K562 (cell line): Measurements from ENCODE around the gene C12orf43. TPM values are rescaled to one million over a fixed set of nuclear protein-coding genes. Genes with fewer than 3 reads are reported as not detected.

Experiments used
- ATAC-seq: fragments of 200-7000 bp; cut with Tn5 transposase; 3 replicates; pipeline ENCODE4 v1.9.1; 2020; ENCODE audit warnings: moderate library complexity
- BruUV-seq: library from RNA; stranded (reverse); fragments of 400-500 nt; replicated peaks from 2 replicates; lab custom pipeline; 2021; lab: Mats Ljungman, UMichigan
- CTCF ChIA-PET: fragments of 300-600 bp; formaldehyde crosslinking; extraction: SDS; loops from one replicate; lab custom pipeline; 2021; ENCODE audit warnings: low intra/inter-chr PET ratio; lab: Yijun Ruan, JAX
- POLR2A ChIA-PET: fragments of 300-600, 350-650 bp; sonication (Branson Sonifier 250); formaldehyde crosslinking; extraction: SDS; loops from one replicate; lab custom pipeline; 2021; ENCODE audit warnings: antibody characterized with exemption, inconsistent platforms; lab: Yijun Ruan, JAX
- DNase-seq, 4 experiments: peaks; one replicate each; pipeline versions ENCODE4 v3.0.0 to v3.0.0-alpha.2; 2011 to 2018; ENCODE audit warnings: low spot score in 3 of 4, mixed read lengths in 3 of 4; ENCODE audit errors: extremely low read depth in 1 of 4
- FAIRE-seq: peaks from 2 replicates; lab custom pipeline; 2011; peaks lifted over from hg19 to GRCh38; lab: Jason Lieb, UNC
- H2AFZ ChIP-seq: 2 replicates; pipeline ENCODE4 v1.6.0; 2011; ENCODE audit warnings: low read depth, low read length, control low read depth, inconsistent platforms
- H3K27ac ChIP-seq: fragments of 200-600 bp; 3 replicates; pipeline ENCODE4 v1.8.0; 2011; ENCODE audit warnings: low read depth, mild to moderate bottlenecking, control low read depth, inconsistent platforms, low read length, moderate library complexity, mixed read lengths; ENCODE audit errors: extremely low read depth
- H3K27me3 ChIP-seq, 2 experiments: fragments of 300-600 bp in 1 of 2; 2 replicates in 1 of 2; 3 replicates in 1 of 2; pipeline versions ENCODE4 v1.6.0 to v1.8.0; 2011; ENCODE audit warnings: inconsistent platforms in 2 of 2, low read length in 2 of 2, mild to moderate bottlenecking in 1 of 2, mixed read lengths in 1 of 2, moderate library complexity in 1 of 2; ENCODE audit not compliant: control insufficient read depth in 2 of 2, insufficient read depth in 2 of 2
- H3K36me3 ChIP-seq: fragments of 300-600 bp; 3 replicates; pipeline ENCODE4 v1.8.0; 2011; ENCODE audit warnings: mild to moderate bottlenecking, low read length, inconsistent platforms; ENCODE audit not compliant: control insufficient read depth, insufficient read depth
- H3K4me1 ChIP-seq, 2 experiments: fragments of 200-600 bp in 1 of 2; replicated peaks in 1 of 2; 2 replicates in 1 of 2; 3 replicates in 1 of 2; pipeline versions ENCODE4 v1.5.1 to v1.8.0; 2011; ENCODE audit warnings: inconsistent platforms in 2 of 2, low read length in 2 of 2, mild to moderate bottlenecking in 1 of 2, mixed read lengths in 1 of 2, moderate library complexity in 1 of 2; ENCODE audit not compliant: control insufficient read depth in 2 of 2, insufficient read depth in 2 of 2
- H3K4me2 ChIP-seq: 2 replicates; pipeline ENCODE4 v1.6.1; 2011; ENCODE audit warnings: low read length, control low read depth, inconsistent platforms, mixed read lengths; ENCODE audit not compliant: insufficient read depth
- H3K4me3 ChIP-seq: fragments of 200-600 bp; sonication (generic), shearing (Covaris generic); 2 replicates; pipeline ENCODE4 v1.5.1; 2016; ENCODE audit warnings: control low read depth, inconsistent platforms
- H3K79me2 ChIP-seq: fragments of 200-600 bp; 3 replicates; pipeline ENCODE4 v1.8.0; 2011; ENCODE audit warnings: low read length, inconsistent platforms; ENCODE audit not compliant: control insufficient read depth, insufficient read depth
- H3K9ac ChIP-seq, 2 experiments: 2 replicates each; pipeline versions ENCODE4 v1.6.0 to v1.6.1; 2011; ENCODE audit warnings: low read depth in 2 of 2, low read length in 2 of 2, control low read depth in 1 of 2, inconsistent platforms in 1 of 2, mild to moderate bottlenecking in 1 of 2, mixed read lengths in 1 of 2; ENCODE audit not compliant: insufficient read depth in 1 of 2
- H3K9me1 ChIP-seq: one replicate; pipeline ENCODE4 v1.6.0; 2011; ENCODE audit warnings: inconsistent platforms, mild to moderate bottlenecking, low read length, moderate library complexity; ENCODE audit not compliant: control insufficient read depth, insufficient read depth
- H3K9me3 ChIP-seq: replicated peaks from 2 replicates; pipeline ENCODE4 v1.5.1; 2011; ENCODE audit warnings: low read depth, low read length, inconsistent platforms; ENCODE audit not compliant: control insufficient read depth, insufficient read depth
- H4K20me1 ChIP-seq: replicated peaks from 2 replicates; pipeline ENCODE4 v1.6.1; 2011; ENCODE audit warnings: low read length, inconsistent platforms, mixed read lengths; ENCODE audit not compliant: control insufficient read depth, insufficient read depth
- E2F4 ChIP-seq: sonication (generic); formaldehyde crosslinking; IDR thresholded peaks from 2 replicates; pipeline ENCODE4 v1.8.0; 2022; ENCODE audit warnings: mild to moderate bottlenecking, low read depth, missing genetic modification reagents
- FUS ChIP-seq: fragments of 200-400 bp; formaldehyde crosslinking; optimal IDR thresholded peaks from 2 replicates; pipeline ENCODE3; 2017; ENCODE audit warnings: low read depth, low read length
- HMBOX1 ChIP-seq: sonication (generic); IDR thresholded peaks from 2 replicates; pipeline ENCODE4 v1.6.1; 2016
- JUND ChIP-seq, 2 experiments: IDR thresholded peaks; 2 replicates in 1 of 2; 3 replicates in 1 of 2; pipeline ENCODE4 v1.6.1; 2011; ENCODE audit warnings: borderline replicate concordance in 2 of 2, low read depth in 2 of 2, low read length in 2 of 2, improper control_type of control experiment in 1 of 2, missing biosample characterization in 1 of 2, missing genetic modification characterization in 1 of 2, missing genetic modification reagents in 1 of 2
- SMARCB1 ChIP-seq: IDR thresholded peaks from 2 replicates; pipeline ENCODE4 v1.6.1; 2011; ENCODE audit warnings: improper control_type of control experiment, low read depth; ENCODE audit not compliant: insufficient read length
- ZNF12 ChIP-seq: sonication (generic); formaldehyde crosslinking; IDR thresholded peaks from 2 replicates; pipeline ENCODE4 v1.4.0; 2020; ENCODE audit warnings: mild to moderate bottlenecking, missing genetic modification reagents
- ZNF384 ChIP-seq: IDR thresholded peaks from 2 replicates; pipeline ENCODE4 v1.6.1; 2012; ENCODE audit warnings: low read depth, low read length, improper control_type of control experiment
- ZNF551 ChIP-seq: fragments of 250-450 bp; sonication (Bioruptor Pico); IDR thresholded peaks from 2 replicates; pipeline ENCODE4 v1.5.0; 2021; ENCODE audit warnings: mild to moderate bottlenecking, moderate library complexity
- WGBS: fragments of 100-300 bp; shearing (Covaris generic); methylation state at CpG from one replicate; pipeline ENCODE4 v1.1.6; 2016; ENCODE audit warnings: low coverage, mixed read lengths; ENCODE audit not compliant: insufficient coverage; ENCODE audit errors: missing lambda C conversion rate; 5-methylcytosine and 5-hydroxymethylcytosine counted together
- in situ Hi-C: fragments of 300-500 bp; cut with MboI; formaldehyde crosslinking; loops from 4 replicates; pipeline ENCODE4 v1.15.0; 2018; ENCODE audit warnings: inconsistent platforms, mixed read lengths
- intact Hi-C: fragments of 100-400 bp; cut with micrococcal nuclease; formaldehyde crosslinking; loops from 2 replicates; pipeline ENCODE4 v1.14.2; 2022
- polyA plus RNA-seq, 8 experiments: library from polyadenylated mRNA; depleted of rRNA in 4 of 8; stranded (reverse) in 5 of 8; unstranded in 3 of 8; fragments of >200 nt; fragmentation: Nextera tagmentation in 2 of 8; fragmentation: Illumina TruSeq in 1 of 8; extraction: Ambion mirVana in 2 of 8; extraction: Trizol in 1 of 8; gene quantifications; 2 replicates each; pipeline versions ENCODE4 v1.2.1 to v1.2.3, GENCODE V29; 2011 to 2014; ENCODE audit warnings: inconsistent platforms in 1 of 8, missing spikeins in 1 of 8
- total RNA-seq, 7 experiments: library from RNA; depleted of rRNA in 6 of 7; stranded (reverse); fragments of >200 nt in 6 of 7; fragmentation: Illumina TruSeq in 2 of 7; extraction: Trizol in 2 of 7; gene quantifications; 2 replicates each; pipeline versions ENCODE4 v1.2.1 to v1.2.3, GENCODE V29; 2011 to 2021; ENCODE audit warnings: low replicate concordance in 1 of 7
- TF ChIP-seq, protein P1 (sequence below), 3 experiments: fragments of 200-800 bp in 1 of 3; sonication (Bioruptor generic) in 1 of 3; sonication (generic) in 1 of 3; formaldehyde crosslinking in 1 of 3; IDR thresholded peaks; 2 replicates each; pipeline versions ENCODE4 v1.6.1 to v1.8.0; 2016 to 2022; ENCODE audit warnings: mild to moderate bottlenecking in 2 of 3, missing compliant biosample characterization in 2 of 3, missing genetic modification characterization in 2 of 3, missing genetic modification reagents in 1 of 3
- TF ChIP-seq, protein P2 (sequence below): IDR thresholded peaks from 2 replicates; pipeline ENCODE4 v1.6.1; 2011; ENCODE audit not compliant: insufficient read length; ENCODE audit errors: extremely low read depth
- TF ChIP-seq, protein P3 (sequence below): fragments of 450-650 bp; formaldehyde crosslinking; IDR thresholded peaks from 2 replicates; pipeline ENCODE4 v1.4.0; 2020; ENCODE audit warnings: mild to moderate bottlenecking, moderate library complexity

Gene C12orf43
- total and polyA plus RNA-seq, 9 of the 15 experiments (the other 6 are each of a cell fraction or from before 2014, with no cell fraction given): 4.3 to 22.2 (median 16.8) TPM

GRCh38 chr12:120971299-120972180, 44.7 kb downstream of the C12orf43 start:
- Histone ChIP-seq H3K79me2 (no peaks in the 10 kb centered on the region), H3K4me3 (no peak overlapping the region), H4K20me1 (no peaks in the 10 kb centered on the region), H2AFZ (peak overlapping the region; percentile 80), H3K9me1 (no peaks in the 10 kb centered on the region), H3K4me1 (peaks cover 0 to 2% of the 10 kb centered on the region in 2 experiments; a peak in 1 of 5 replicates), H3K27ac (no peak overlapping the region), H3K36me3 (no peaks in the 10 kb centered on the region), H3K4me2 (peak overlapping the region; percentile 30), H3K9ac (no peak overlapping the region), H3K9me3 (no peaks in the 10 kb centered on the region), H3K27me3 (no peaks in the 10 kb centered on the region)
- no TSS peak for BruUV-seq
- FAIRE-seq: peak; percentile 92
- 22% methylated on average over 13 of the region's 13 CpGs for WGBS
- in situ Hi-C loops (no loop called here), intact Hi-C loops (loop anchor here (1.0 to 5.0 kb wide), 5 partner anchors 67 to 388 kb away; partner anchors contain the start of gene SPPL3)
- ATAC-seq: peak; percentile 92
- peak; percentile 43 to 72 (median 59) for DNase-seq
- CTCF ChIA-PET: interaction anchor here (0.6 to 1.7 kb wide), 8 partner anchors 112 to 802 kb away, joined by 3 to 12 read pairs (median 4); no protein-coding TSS in a partner anchor
- POLR2A ChIA-PET: interaction anchor here (0.6 to 0.9 kb wide), 5 partner anchors 9 to 323 kb away, joined by 3 read pairs; no protein-coding TSS in a partner anchor
- TF ChIP-seq, protein P1, sequence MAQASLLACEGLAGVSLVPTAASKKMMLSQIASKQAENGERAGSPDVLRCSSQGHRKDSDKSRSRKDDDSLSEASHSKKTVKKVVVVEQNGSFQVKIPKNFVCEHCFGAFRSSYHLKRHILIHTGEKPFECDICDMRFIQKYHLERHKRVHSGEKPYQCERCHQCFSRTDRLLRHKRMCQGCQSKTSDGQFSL (CRISPR knock-in tag; IDR thresholded peaks at IDR 0.05): no peak
- TF ChIP-seq, protein P1 (tag; IDR thresholded peaks at IDR 0.05): no peak
- TF ChIP-seq, protein P2, sequence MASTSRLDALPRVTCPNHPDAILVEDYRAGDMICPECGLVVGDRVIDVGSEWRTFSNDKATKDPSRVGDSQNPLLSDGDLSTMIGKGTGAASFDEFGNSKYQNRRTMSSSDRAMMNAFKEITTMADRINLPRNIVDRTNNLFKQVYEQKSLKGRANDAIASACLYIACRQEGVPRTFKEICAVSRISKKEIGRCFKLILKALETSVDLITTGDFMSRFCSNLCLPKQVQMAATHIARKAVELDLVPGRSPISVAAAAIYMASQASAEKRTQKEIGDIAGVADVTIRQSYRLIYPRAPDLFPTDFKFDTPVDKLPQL: no peak
- TF ChIP-seq, protein P3, sequence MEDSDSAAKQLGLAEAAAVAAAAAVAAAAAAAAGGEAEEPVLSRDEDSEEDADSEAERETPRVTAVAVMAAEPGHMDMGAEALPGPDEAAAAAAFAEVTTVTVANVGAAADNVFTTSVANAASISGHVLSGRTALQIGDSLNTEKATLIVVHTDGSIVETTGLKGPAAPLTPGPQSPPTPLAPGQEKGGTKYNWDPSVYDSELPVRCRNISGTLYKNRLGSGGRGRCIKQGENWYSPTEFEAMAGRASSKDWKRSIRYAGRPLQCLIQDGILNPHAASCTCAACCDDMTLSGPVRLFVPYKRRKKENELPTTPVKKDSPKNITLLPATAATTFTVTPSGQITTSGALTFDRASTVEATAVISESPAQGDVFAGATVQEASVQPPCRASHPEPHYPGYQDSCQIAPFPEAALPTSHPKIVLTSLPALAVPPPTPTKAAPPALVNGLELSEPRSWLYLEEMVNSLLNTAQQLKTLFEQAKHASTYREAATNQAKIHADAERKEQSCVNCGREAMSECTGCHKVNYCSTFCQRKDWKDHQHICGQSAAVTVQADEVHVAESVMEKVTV (CRISPR knock-in tag): peak; percentile 65; the same call in 1 of the 2 replicates
- TF ChIP-seq ZNF384: peak; percentile 16; the same call in 1 of the 2 replicates
- no peak for TF ChIP-seq SMARCB1
- TF ChIP-seq FUS: no peak
- TF ChIP-seq HMBOX1: no peak
- TF ChIP-seq E2F4: no peak
- TF ChIP-seq ZNF12 (CRISPR knock-in tag): no peak
- TF ChIP-seq ZNF551 (CRISPR knock-in tag): no peak
- TF ChIP-seq JUND (IDR thresholded peaks at IDR 0.05; ENCODE audit: borderline replicate concordance, low read depth, low read length): peak; percentile 49
- TF ChIP-seq JUND (tag; IDR thresholded peaks at IDR 0.05; ENCODE audit: borderline replicate concordance, low read depth, low read length): peak; percentile 39; the same call in 1 of the 3 replicates
